ENCODE measurements around the gene CDH5. TPM values are rescaled to one million over a fixed set of nuclear protein-coding genes. Genes with fewer than 3 reads are reported as not detected.
"Not testable (repeated sequence)": the region's sequence is repeated elsewhere in the genome, so short reads cannot be mapped to it uniquely, and the experiment has no call there.

Gene CDH5
- total RNA-seq, 1 experiment from 2014 or later = 3.6 TPM

GRCh38 chr16:66326991-66327513, 39.4 kb upstream of the CDH5 start:
- CTCF ChIA-PET = no interaction called here
- no peaks in the 10 kb centered on the region for H3K79me2 ChIP-seq (ENCODE audit: low read depth)
- no TSS peak for BruUV-seq (replicated peaks)
- H3K9me3 ChIP-seq (ENCODE audit: insufficient read depth, low read depth) = no peaks in the 10 kb centered on the region; the same call in 1 of the 2 replicates
- no peak for DNase-seq
- no peak overlapping the region for H3K27ac ChIP-seq
- no peak overlapping the region for H2AFZ ChIP-seq
- no peaks in the 10 kb centered on the region for H3K9me2 ChIP-seq (ENCODE audit: insufficient read depth)
- POLR2A ChIA-PET (ENCODE audit: unreplicated experiment) = no interaction called here
- no peaks in the 10 kb centered on the region for H3F3A ChIP-seq (ENCODE audit: insufficient read depth, low read depth)
- intact Hi-C loops (cut with micrococcal nuclease; ENCODE audit: unreplicated experiment) = no loop called here
- no peak for TF ChIP-seq CTCF (conservative IDR thresholded peaks at IDR 0.05)
- TF ChIP-seq EZH2 (IDR thresholded peaks at IDR 0.05; ENCODE audit: low read depth) = no peak
- H4K20me1 ChIP-seq (ENCODE audit: insufficient read depth) = no peaks in the 10 kb centered on the region
- no peaks in the 10 kb centered on the region for H3K36me3 ChIP-seq (ENCODE audit: low read depth)
- H3K27me3 ChIP-seq (ENCODE audit: insufficient read depth, low read depth) = no peaks in the 10 kb centered on the region
- no peaks in the 10 kb centered on the region for H3K4me1 ChIP-seq (replicated peaks; ENCODE audit: insufficient read depth)
- H3K4me2 ChIP-seq = no peak overlapping the region
- no peak overlapping the region for H3K4me3 ChIP-seq

- TF ChIP-seq EZH2 (IDR thresholded peaks at IDR 0.05; ENCODE audit: low read depth) = no peak
- TF ChIP-seq CTCF (conservative IDR thresholded peaks at IDR 0.05) = no peak
- Histone ChIP-seq H2AFZ (no peak overlapping the region), H3K4me3 (no peak overlapping the region), H3K79me2 (ENCODE audit: low read depth) (no peaks in the 10 kb centered on the region), H3F3A (ENCODE audit: insufficient read depth, low read depth) (no peaks in the 10 kb centered on the region), H3K9me3 (ENCODE audit: insufficient read depth, low read depth) (no peaks in the 10 kb centered on the region; the same call in 1 of the 2 replicates), H3K4me2 (no peak overlapping the region), H3K4me1 (replicated peaks; ENCODE audit: insufficient read depth) (no peaks in the 10 kb centered on the region), H4K20me1 (ENCODE audit: insufficient read depth) (no peaks in the 10 kb centered on the region), H3K27ac (no peak overlapping the region), H3K9me2 (ENCODE audit: insufficient read depth) (no peaks in the 10 kb centered on the region), H3K36me3 (ENCODE audit: low read depth) (no peaks in the 10 kb centered on the region), H3K27me3 (ENCODE audit: insufficient read depth, low read depth) (no peaks in the 10 kb centered on the region)
- BruUV-seq (replicated peaks) = no TSS peak
- ChIA-PET CTCF (interaction anchor here (0.5 kb wide), 1 partner anchor 77 kb away, joined by 4 read pairs; no protein-coding TSS in a partner anchor), POLR2A (ENCODE audit: unreplicated experiment) (no interaction called here)
- intact Hi-C loops (cut with micrococcal nuclease; ENCODE audit: unreplicated experiment) = no loop called here
- no peak for DNase-seq
Observed at GRCh38 chr16:66328282-66328681, 38.2 kb upstream of the CDH5 start.

- DNase-seq; H3K27me3 ChIP-seq (ENCODE audit: insufficient read depth, low read depth); H2AFZ ChIP-seq; H3K4me2 ChIP-seq; H3K27ac ChIP-seq; intact Hi-C loops (cut with micrococcal nuclease; ENCODE audit: unreplicated experiment); H3F3A ChIP-seq (ENCODE audit: insufficient read depth, low read depth); BruUV-seq (replicated peaks); H3K36me3 ChIP-seq (ENCODE audit: low read depth); H3K4me1 ChIP-seq (replicated peaks; ENCODE audit: insufficient read depth); H4K20me1 ChIP-seq (ENCODE audit: insufficient read depth); H3K9me2 ChIP-seq (ENCODE audit: insufficient read depth); H3K9me3 ChIP-seq (ENCODE audit: insufficient read depth, low read depth); H3K4me3 ChIP-seq; POLR2A ChIA-PET (ENCODE audit: unreplicated experiment); CTCF ChIA-PET; H3K79me2 ChIP-seq (ENCODE audit: low read depth): not testable (repeated sequence)
Observed at GRCh38 chr16:66331464-66331863, 35.0 kb upstream of the CDH5 start.
